Activated T-helper 2 cell treated with anti-CD3 and anti-CD28 coated beads, Interferon-gamma antibody, Interleukin-2, Interleukin-4, amounts not matched to agents 10 μg/mL and 5 μg/mL and 100 μg/mL, durations not matched to agents 14 hours and 24 hours and 36 hours (primary cell): ENCODE results near the gene INPP5A. TPM values are rescaled to one million over a fixed set of nuclear protein-coding genes. Genes with fewer than 3 reads are reported as not detected.

Experiments used
- DNase-seq: peaks from one replicate; pipeline ENCODE4 v3.0.0; 2021; ENCODE audit warnings: low spot score
- H3K27ac Mint-ChIP-seq: one replicate; pipeline ENCODE4 v1.8.0; 2021; ENCODE audit warnings: mixed read lengths
- H3K27me3 Mint-ChIP-seq: one replicate; pipeline ENCODE4 v1.8.0; 2021; ENCODE audit warnings: low read depth, mixed read lengths
- H3K36me3 Mint-ChIP-seq: one replicate; pipeline ENCODE4 v1.8.0; 2021; ENCODE audit warnings: low read depth, mixed read lengths
- H3K4me1 Mint-ChIP-seq: one replicate; pipeline ENCODE4 v1.8.0; 2021; ENCODE audit warnings: low read depth, mixed read lengths
- H3K4me3 Mint-ChIP-seq: one replicate; pipeline ENCODE4 v1.8.0; 2021; ENCODE audit warnings: low read depth, mild to moderate bottlenecking, moderate library complexity, mixed read lengths
- H3K9me3 Mint-ChIP-seq: one replicate; pipeline ENCODE4 v1.8.0; 2021; ENCODE audit warnings: mixed read lengths
- intact Hi-C: fragments of 100-400 bp; cut with micrococcal nuclease; formaldehyde crosslinking; loops from one replicate; pipeline ENCODE4 v1.15.1; 2023
- total RNA-seq: library from RNA; stranded (reverse); gene quantifications from 2 replicates; pipeline ENCODE4 v1.2.3, GENCODE V29; 2022

Gene INPP5A
- total RNA-seq, 1 donor from 2014 or later: 13.0 TPM

DNA sequence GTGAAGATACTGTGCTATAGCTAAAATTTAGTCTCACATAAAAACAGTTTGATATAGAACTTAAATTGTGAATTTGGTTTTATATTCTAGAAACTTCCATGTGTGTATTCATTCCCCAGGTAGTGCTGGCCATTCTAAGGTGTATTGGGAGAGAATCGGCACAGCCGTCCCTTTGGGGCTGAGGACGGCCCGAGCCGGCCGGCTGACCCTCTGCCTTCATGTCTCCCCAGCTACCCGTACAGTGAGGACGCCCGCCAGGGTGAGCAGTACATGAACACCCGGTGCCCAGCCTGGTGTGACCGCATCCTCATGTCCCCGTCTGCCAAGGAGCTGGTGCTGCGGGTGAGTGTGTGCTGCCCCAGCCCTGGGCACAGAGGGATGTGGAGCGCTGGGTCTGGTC is 239.9 kb downstream of the INPP5A start:
- no peak overlapping the region for H3K4me3 Mint-ChIP-seq
- no peak for DNase-seq
- H3K27ac Mint-ChIP-seq: no peak overlapping the region
- H3K36me3 Mint-ChIP-seq: no peaks in the 10 kb centered on the region
- no peaks in the 10 kb centered on the region for H3K4me1 Mint-ChIP-seq
- intact Hi-C loops: no loop called here
- no peaks in the 10 kb centered on the region for H3K27me3 Mint-ChIP-seq
- no peaks in the 10 kb centered on the region for H3K9me3 Mint-ChIP-seq

- H3K9me3 Mint-ChIP-seq: no peaks in the 10 kb centered on the region
- no peak overlapping the region for H3K27ac Mint-ChIP-seq
- peaks cover 9% of the 10 kb centered on the region for H3K36me3 Mint-ChIP-seq
- intact Hi-C loops: loop anchor here (10.0 kb wide), 2 partner anchors 455 to 745 kb away; partner anchors contain the start of genes CYP2E1, UTF1 and VENTX
- DNase-seq: no peak
- H3K4me3 Mint-ChIP-seq: no peak overlapping the region
- no peaks in the 10 kb centered on the region for H3K4me1 Mint-ChIP-seq
- peaks cover 13% of the 10 kb centered on the region for H3K27me3 Mint-ChIP-seq
Measured at GRCh38 chr10:132779549-132780294, 242.1 kb downstream of the INPP5A start.

GRCh38 chr10:132780356-132780755 is 242.8 kb downstream of the INPP5A start:
- Mint-ChIP-seq H3K4me3 (no peak overlapping the region), H3K27ac (no peak overlapping the region), H3K36me3 (peaks cover 9% of the 10 kb centered on the region), H3K9me3 (no peaks in the 10 kb centered on the region), H3K27me3 (peaks cover 13% of the 10 kb centered on the region), H3K4me1 (no peaks in the 10 kb centered on the region)
- intact Hi-C loops: loop anchor here (10.0 kb wide), 2 partner anchors 454 to 744 kb away; partner anchors contain the start of genes CYP2E1, UTF1 and VENTX
- no peak for DNase-seq

DNA sequence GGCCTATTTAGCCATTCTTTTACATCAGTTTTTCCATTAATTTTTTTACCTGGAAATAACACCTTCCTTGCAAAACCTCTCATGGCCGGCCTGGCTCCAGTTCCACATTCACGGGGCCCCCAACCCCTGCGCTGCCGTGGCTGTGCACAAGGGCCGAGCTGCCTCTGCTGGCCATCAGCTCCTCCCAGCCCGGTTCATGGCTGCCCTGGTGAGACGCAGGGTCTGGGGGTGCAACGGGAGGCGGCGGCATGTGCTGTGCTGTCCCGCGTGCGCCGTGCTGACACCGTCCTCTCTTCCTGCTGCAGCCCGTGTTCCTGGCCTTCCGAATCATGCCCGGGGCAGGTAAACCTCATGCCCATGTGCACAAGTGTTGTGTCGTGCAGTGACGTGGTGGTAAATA is 244.0 kb downstream of the INPP5A start:
- Mint-ChIP-seq H3K36me3 (peaks cover 9% of the 10 kb centered on the region), H3K9me3 (no peaks in the 10 kb centered on the region), H3K4me1 (no peaks in the 10 kb centered on the region), H3K27me3 (peaks cover 13% of the 10 kb centered on the region), H3K4me3 (no peak overlapping the region), H3K27ac (no peak overlapping the region)
- intact Hi-C loops: loop anchor here (10.0 kb wide), 2 partner anchors 453 to 743 kb away; partner anchors contain the start of genes CYP2E1, UTF1 and VENTX
- DNase-seq: no peak

GRCh38 chr10:132783165-132783939 is 245.8 kb downstream of the INPP5A start:
- Mint-ChIP-seq H3K4me3 (no peak overlapping the region), H3K9me3 (no peaks in the 10 kb centered on the region)

DNA sequence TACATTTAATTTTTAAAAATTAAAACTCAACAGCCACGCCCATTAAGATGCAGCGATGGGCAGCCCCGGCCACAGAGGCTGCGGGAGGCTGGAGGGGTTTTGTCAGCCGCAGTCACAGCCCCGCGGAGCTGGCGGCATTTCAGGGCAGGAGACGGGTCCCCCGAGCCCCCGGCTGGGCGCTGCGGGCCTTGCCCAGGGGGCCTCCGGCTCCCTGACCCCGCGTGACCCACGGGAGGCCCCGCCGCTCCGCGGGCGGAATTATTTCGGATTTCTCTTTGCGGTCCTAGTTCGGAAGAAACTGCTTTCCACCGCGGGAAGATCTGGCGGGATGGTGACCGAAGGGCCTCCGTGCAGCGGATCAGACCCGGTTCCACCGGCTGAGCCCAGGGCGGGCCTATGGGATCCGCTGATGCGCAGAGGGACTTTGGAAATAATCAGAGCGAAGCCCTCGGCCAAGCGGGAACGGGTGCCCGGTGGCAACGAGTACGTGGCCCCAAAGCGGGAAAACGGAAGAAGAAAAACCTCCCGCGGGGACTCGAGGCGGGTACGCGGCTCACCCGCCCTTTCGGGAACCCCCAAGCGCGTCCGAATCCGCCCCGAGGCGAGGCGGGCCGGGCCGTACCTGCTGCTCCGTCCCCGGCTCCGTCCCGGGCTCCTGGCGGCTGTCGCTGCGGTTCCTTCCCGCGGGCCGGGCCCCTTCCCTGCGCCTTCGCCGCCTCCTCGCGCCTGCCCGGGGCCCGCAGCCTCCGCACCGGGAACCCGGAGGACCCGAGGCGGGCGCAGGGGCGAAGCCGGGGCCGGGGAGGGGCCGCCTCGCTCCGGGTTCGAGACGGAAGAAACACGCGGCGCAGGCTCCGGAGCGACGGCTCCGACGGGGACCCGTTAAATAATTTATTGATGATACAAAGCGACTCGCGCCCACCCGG is 246.6 kb downstream of the INPP5A start:
- Mint-ChIP-seq H3K27me3 (peaks cover 16% of the 10 kb centered on the region), H3K4me3 (no peak overlapping the region), H3K4me1 (no peaks in the 10 kb centered on the region), H3K36me3 (peaks cover 9% of the 10 kb centered on the region), H3K9me3 (no peaks in the 10 kb centered on the region), H3K27ac (no peak overlapping the region)
- intact Hi-C loops: loop anchor here (10.0 kb wide), 2 partner anchors 451 to 741 kb away; partner anchors contain the start of genes CYP2E1, UTF1 and VENTX
- DNase-seq: no peak

More at GRCh38 chr10:132783165-132783939, 245.8 kb downstream of the INPP5A start:
- no peaks in the 10 kb centered on the region for H3K4me1 Mint-ChIP-seq
- no peak for DNase-seq
- H3K27me3 Mint-ChIP-seq: peaks cover 13% of the 10 kb centered on the region
- H3K36me3 Mint-ChIP-seq: peaks cover 9% of the 10 kb centered on the region
- no peak overlapping the region for H3K27ac Mint-ChIP-seq
- intact Hi-C loops: loop anchor here (10.0 kb wide), 2 partner anchors 451 to 741 kb away; partner anchors contain the start of genes CYP2E1, UTF1 and VENTX

GRCh38 chr10:132784866-132785722 is 247.5 kb downstream of the INPP5A start:
- Mint-ChIP-seq H3K4me3 (no peak overlapping the region), H3K27me3 (peaks cover 21% of the 10 kb centered on the region), H3K4me1 (no peaks in the 10 kb centered on the region), H3K9me3 (no peaks in the 10 kb centered on the region), H3K36me3 (peaks cover 9% of the 10 kb centered on the region), H3K27ac (no peak overlapping the region)
- DNase-seq: no peak
- intact Hi-C loops: loop anchor here (10.0 kb wide), 2 partner anchors 450 to 740 kb away; partner anchors contain the start of genes CYP2E1, UTF1 and VENTX

- Mint-ChIP-seq H3K4me1 (no peaks in the 10 kb centered on the region), H3K27me3 (peaks cover 21% of the 10 kb centered on the region), H3K4me3 (no peak within 1 kb of the TSS), H3K9me3 (no peaks in the 10 kb centered on the region), H3K36me3 (peaks cover 9% of the 10 kb centered on the region), H3K27ac (no peak within 1 kb of the TSS)
- intact Hi-C loops: loop anchor here (10.0 kb wide), 2 partner anchors 449 to 739 kb away; partner anchors contain the start of genes CYP2E1, UTF1 and VENTX
- no peak for DNase-seq
Measured at GRCh38 chr10:132785723-132786475, 248.3 kb downstream of the INPP5A start, which contains the start of gene NKX6-2. Gene NKX6-2, minus strand, starts transcription at chr10:132786147. Its CDS starts 199 bp downstream, at chr10:132785948.

- peaks cover 21% of the 10 kb centered on the region for H3K27me3 Mint-ChIP-seq
- no peak overlapping the region for H3K27ac Mint-ChIP-seq
- H3K4me3 Mint-ChIP-seq: no peak overlapping the region
- DNase-seq: no peak
- intact Hi-C loops: loop anchor here (10.0 kb wide), 2 partner anchors 448 to 738 kb away; partner anchors contain the start of genes CYP2E1, UTF1 and VENTX
- no peaks in the 10 kb centered on the region for H3K9me3 Mint-ChIP-seq
- no peaks in the 10 kb centered on the region for H3K4me1 Mint-ChIP-seq
- peaks cover 9% of the 10 kb centered on the region for H3K36me3 Mint-ChIP-seq
Measured at GRCh38 chr10:132786476-132786883, 248.9 kb downstream of the INPP5A start.

DNA sequence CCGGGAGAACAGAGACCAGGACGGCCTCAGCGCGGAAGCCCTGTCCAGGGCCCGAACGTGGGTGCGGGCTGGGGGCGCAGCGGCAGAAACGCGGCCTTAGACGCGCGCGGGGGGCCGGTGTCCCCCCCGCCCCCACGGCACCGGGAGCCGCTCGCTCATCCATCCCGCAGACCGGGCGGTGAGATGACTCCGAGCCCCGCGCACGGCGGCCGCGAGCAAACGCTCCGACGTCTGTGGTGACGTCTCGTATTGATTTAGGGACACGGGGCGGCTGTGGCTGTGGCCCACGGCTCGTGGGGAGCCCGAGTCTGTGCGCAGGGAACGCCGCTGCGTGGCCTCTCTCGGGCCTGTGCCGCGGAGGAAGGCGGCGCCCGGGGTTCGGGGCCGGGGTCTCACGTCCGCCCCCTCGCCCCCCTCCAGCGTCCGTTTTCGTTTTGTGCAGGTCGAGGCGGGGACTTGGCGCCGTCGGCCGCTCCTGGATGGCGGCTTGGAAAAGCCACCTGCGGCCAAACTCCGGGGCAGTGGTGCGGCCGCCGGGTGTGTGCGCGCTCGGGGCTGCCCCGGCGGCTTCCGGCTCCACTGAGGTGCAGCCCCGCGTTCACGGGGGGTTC is 249.4 kb downstream of the INPP5A start:
- Mint-ChIP-seq H3K9me3 (no peaks in the 10 kb centered on the region), H3K27ac (no peak overlapping the region)
- intact Hi-C loops: loop anchor here (10.0 kb wide), 2 partner anchors 448 to 738 kb away; partner anchors contain the start of genes CYP2E1, UTF1 and VENTX

More for the DNA sequence above, 249.4 kb downstream of the INPP5A start:
- H3K36me3 Mint-ChIP-seq: peaks cover 9% of the 10 kb centered on the region
- peaks cover 21% of the 10 kb centered on the region for H3K27me3 Mint-ChIP-seq
- no peak overlapping the region for H3K4me3 Mint-ChIP-seq
- no peaks in the 10 kb centered on the region for H3K4me1 Mint-ChIP-seq
- DNase-seq: no peak
